B cell (primary cell): ENCODE measurements around the gene ACTN1. TPM values are rescaled to one million over a fixed set of nuclear protein-coding genes. Genes with fewer than 3 reads are reported as not detected.

ENCODE experiments used
- ATAC-seq: fragments of 200-7000 bp; cut with Tn5 transposase; one replicate; pipeline ENCODE4 v1.10.0; 2021; ENCODE audit warnings: low read depth, mild to moderate bottlenecking, moderate number of reproducible peaks, moderate library complexity
- CTCF ChIA-PET: fragments of 350-600 bp; sonication (Branson Sonifier 250); formaldehyde crosslinking; loops from one replicate; lab custom pipeline; 2021; ENCODE audit warnings: antibody characterized with exemption, inconsistent platforms; lab: Charles Lee
- POLR2A ChIA-PET: fragments of 350-600 bp; sonication (Branson Sonifier 250); formaldehyde crosslinking; loops from one replicate; lab custom pipeline; 2021; ENCODE audit warnings: antibody characterized with exemption; lab: Charles Lee
- DNase-seq: peaks from one replicate; pipeline ENCODE4 v3.0.0; 2013
- H2AFZ ChIP-seq: 2 replicates; pipeline ENCODE4 v1.6.1; 2012; ENCODE audit warnings: mild to moderate bottlenecking, low read depth, low read length; ENCODE audit not compliant: insufficient read depth, poor library complexity, severe bottlenecking
- H3K27ac ChIP-seq, 2 donors: 1 replicate in 1 of 2; 2 replicates in 1 of 2; pipeline ENCODE4 v1.5.1; 2012 to 2013; ENCODE audit warnings: low read length in 2 of 2, mild to moderate bottlenecking in 2 of 2, moderate library complexity in 1 of 2
- H3K27me3 ChIP-seq, 4 experiments: fragments of 200-600 bp in 1 of 4; sonication (generic) in 1 of 4; replicated peaks in 1 of 4; 1 replicate in 2 of 4; 2 replicates in 2 of 4; pipeline versions ENCODE4 v1.6.1 to v1.7.0; 2013 to 2016; ENCODE audit warnings: low read length in 3 of 4, mild to moderate bottlenecking in 2 of 4, mixed read lengths in 1 of 4, moderate library complexity in 1 of 4; ENCODE audit not compliant: insufficient read depth in 4 of 4, control insufficient read depth in 3 of 4; ENCODE audit errors: control extremely low read depth in 1 of 4
- H3K36me3 ChIP-seq, 2 experiments: replicated peaks in 1 of 2; 1 replicate in 1 of 2; 2 replicates in 1 of 2; pipeline versions ENCODE4 v1.6.1 to v1.7.1; 2013; ENCODE audit warnings: low read length in 1 of 2; ENCODE audit not compliant: insufficient read depth in 2 of 2, control insufficient read depth in 1 of 2; ENCODE audit errors: control extremely low read depth in 1 of 2, extremely low read depth in 1 of 2
- H3K4me1 ChIP-seq, 2 donors: fragments of 200-600 bp in 1 of 2; sonication (generic) in 1 of 2; 1 replicate in 1 of 2; 2 replicates in 1 of 2; pipeline versions ENCODE4 v1.5.1 to v1.6.1; 2013 to 2017; ENCODE audit warnings: low read length in 2 of 2; ENCODE audit not compliant: control insufficient read depth in 2 of 2, insufficient read depth in 2 of 2
- H3K4me2 ChIP-seq: replicated peaks from 2 replicates; pipeline ENCODE3; 2012; ENCODE audit warnings: mild to moderate bottlenecking, low read depth, low read length; ENCODE audit not compliant: poor library complexity, severe bottlenecking
- H3K4me3 ChIP-seq, 5 experiments: fragments of 200-600 bp in 1 of 5; sonication (generic) in 1 of 5; 1 replicate in 3 of 5; 2 replicates in 2 of 5; pipeline versions ENCODE4 v1.5.1 to v1.7.0; 2011 to 2016; ENCODE audit warnings: low read length in 4 of 5, mild to moderate bottlenecking in 4 of 5, low read depth in 2 of 5, control low read depth in 1 of 5, moderate library complexity in 1 of 5; ENCODE audit not compliant: insufficient read depth in 1 of 5; ENCODE audit errors: control extremely low read depth in 1 of 5, extremely low read depth in 1 of 5
- H3K79me2 ChIP-seq: fragments of 200-600 bp; sonication (generic); one replicate; pipeline ENCODE4 v1.6.0; 2016; ENCODE audit warnings: low read length; ENCODE audit not compliant: control insufficient read depth, insufficient read depth
- H3K9ac ChIP-seq: fragments of 200-600 bp; sonication (generic); 2 replicates; pipeline ENCODE4 v1.6.1; 2017; ENCODE audit warnings: mild to moderate bottlenecking, low read length, moderate library complexity
- H3K9me3 ChIP-seq, 3 donors: one replicate each; pipeline versions ENCODE4 v1.6.1 to v1.7.1; 2013; ENCODE audit warnings: low read length in 2 of 3; ENCODE audit not compliant: control insufficient read depth in 2 of 3, insufficient read depth in 1 of 3; ENCODE audit errors: control extremely low read depth in 1 of 3
- H4K20me1 ChIP-seq: 2 replicates; pipeline ENCODE4 v1.6.0; 2012; ENCODE audit warnings: mild to moderate bottlenecking, low read length; ENCODE audit not compliant: insufficient read depth, control insufficient read depth, poor library complexity, severe bottlenecking
- H3K27ac Mint-ChIP-seq: one replicate; pipeline ENCODE4 v1.8.0; 2021; ENCODE audit warnings: mixed read lengths
- H3K27me3 Mint-ChIP-seq: one replicate; pipeline ENCODE4 v1.8.0; 2021; ENCODE audit warnings: mixed read lengths
- H3K4me1 Mint-ChIP-seq: one replicate; pipeline ENCODE4 v1.8.0; 2021; ENCODE audit warnings: mixed read lengths
- H3K4me3 Mint-ChIP-seq: one replicate; pipeline ENCODE4 v1.8.0; 2021; ENCODE audit warnings: mixed read lengths
- H3K9me3 Mint-ChIP-seq: one replicate; pipeline ENCODE4 v1.8.0; 2022; ENCODE audit warnings: mixed read lengths; ENCODE audit not compliant: insufficient read depth
- EZH2 ChIP-seq: IDR thresholded peaks from 2 replicates; pipeline ENCODE4 v1.6.1; 2012; ENCODE audit warnings: borderline replicate concordance, low read depth, mild to moderate bottlenecking, moderate library complexity, low read length; ENCODE audit not compliant: insufficient read depth, poor library complexity, severe bottlenecking
- WGBS: methylation state at CpG from one replicate; pipeline ENCODE4 v1.1.5; 2013; ENCODE audit warnings: missing lambda C conversion rate; ENCODE audit not compliant: insufficient coverage; 5-methylcytosine and 5-hydroxymethylcytosine counted together
- intact Hi-C: fragments of 100-400 bp; cut with micrococcal nuclease; formaldehyde crosslinking; loops from one replicate; pipeline ENCODE4 v1.10.0; 2022
- polyA plus RNA-seq: library from polyadenylated mRNA; depleted of rRNA; stranded (reverse); fragments of >200 nt; gene quantifications from 2 replicates; pipeline ENCODE4 v1.2.3, GENCODE V29; 2012
- total RNA-seq, 2 donors: library from RNA; stranded (reverse); fragments of 120-200 nt in 1 of 2; gene quantifications; 1 replicate in 1 of 2; 2 replicates in 1 of 2; pipeline versions ENCODE4 v1.2.3 to v1.2.4, GENCODE V29; 2013 to 2022
- TF ChIP-seq, protein P1 (sequence below): fragments of 200-600 bp; IDR thresholded peaks from one replicate; pipeline ENCODE4 v1.8.0; 2022; ENCODE audit warnings: antibody characterized with exemption, mild to moderate bottlenecking

ACTN1 gene
- total and polyA plus RNA-seq, 2 donors (not counting 1 experiment from before 2014, with no cell fraction given) = 0.74 to 0.89 TPM

DNA sequence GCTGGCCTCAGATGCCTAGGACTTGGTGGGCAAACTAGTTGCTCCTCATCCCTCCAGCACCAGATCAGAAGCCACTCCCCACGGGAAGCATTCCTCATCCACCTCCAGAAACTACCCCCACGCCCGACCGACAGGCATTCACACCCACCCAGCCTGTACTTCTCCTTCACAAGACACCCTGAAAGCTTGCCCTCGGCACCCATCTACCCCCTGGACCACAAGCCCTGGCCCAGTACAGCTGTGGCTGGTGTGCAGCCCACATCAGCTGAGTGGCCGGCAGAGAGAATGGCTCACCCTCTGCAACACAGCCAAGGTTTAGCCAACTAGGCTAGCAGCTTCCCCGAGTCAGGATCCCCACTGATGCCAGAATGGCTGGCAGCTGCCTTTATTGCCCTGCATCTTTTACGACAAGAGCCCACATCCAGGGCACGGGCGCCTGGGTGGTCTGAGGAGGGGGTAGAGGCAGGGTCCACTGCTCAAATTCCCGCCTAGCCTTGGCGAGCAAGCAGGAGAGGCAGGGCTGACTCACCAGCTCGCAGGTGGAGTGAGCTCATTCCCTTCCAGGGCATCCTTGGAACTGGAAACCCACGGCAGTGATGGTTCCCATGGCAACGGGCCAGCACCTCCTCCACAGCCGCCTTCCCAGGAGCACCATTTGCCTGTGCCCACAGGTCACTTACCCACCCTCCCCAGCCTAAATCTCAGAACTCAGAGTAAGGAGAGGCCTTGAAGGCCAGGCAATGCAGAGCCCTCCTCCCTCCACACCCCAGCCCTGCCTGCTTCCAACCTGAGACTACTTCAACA is 17.1 kb downstream of the ACTN1 start:
- DNase-seq = no peak
- H3K9me3 ChIP-seq = no peaks in the 10 kb centered on the region
- H3K4me2 ChIP-seq = no peak overlapping the region
- Mint-ChIP-seq H3K4me3 (no peak overlapping the region), H3K27me3 (peaks cover 17% of the 10 kb centered on the region), H3K9me3 (no peaks in the 10 kb centered on the region), H3K4me1 (no peaks in the 10 kb centered on the region), H3K27ac (no peak overlapping the region)
- intact Hi-C loops = no loop called here
- ChIA-PET POLR2A (no interaction called here), CTCF (no interaction called here)
- no peak overlapping the region for H2AFZ ChIP-seq
- H4K20me1 ChIP-seq = no peaks in the 10 kb centered on the region
- 92% methylated on average over 12 of the region's 16 CpGs for WGBS
- no peaks in the 10 kb centered on the region for H3K79me2 ChIP-seq
- H3K36me3 ChIP-seq = no peaks in the 10 kb centered on the region
- H3K4me1 ChIP-seq = no peaks in the 10 kb centered on the region
- TF ChIP-seq, protein P1, sequence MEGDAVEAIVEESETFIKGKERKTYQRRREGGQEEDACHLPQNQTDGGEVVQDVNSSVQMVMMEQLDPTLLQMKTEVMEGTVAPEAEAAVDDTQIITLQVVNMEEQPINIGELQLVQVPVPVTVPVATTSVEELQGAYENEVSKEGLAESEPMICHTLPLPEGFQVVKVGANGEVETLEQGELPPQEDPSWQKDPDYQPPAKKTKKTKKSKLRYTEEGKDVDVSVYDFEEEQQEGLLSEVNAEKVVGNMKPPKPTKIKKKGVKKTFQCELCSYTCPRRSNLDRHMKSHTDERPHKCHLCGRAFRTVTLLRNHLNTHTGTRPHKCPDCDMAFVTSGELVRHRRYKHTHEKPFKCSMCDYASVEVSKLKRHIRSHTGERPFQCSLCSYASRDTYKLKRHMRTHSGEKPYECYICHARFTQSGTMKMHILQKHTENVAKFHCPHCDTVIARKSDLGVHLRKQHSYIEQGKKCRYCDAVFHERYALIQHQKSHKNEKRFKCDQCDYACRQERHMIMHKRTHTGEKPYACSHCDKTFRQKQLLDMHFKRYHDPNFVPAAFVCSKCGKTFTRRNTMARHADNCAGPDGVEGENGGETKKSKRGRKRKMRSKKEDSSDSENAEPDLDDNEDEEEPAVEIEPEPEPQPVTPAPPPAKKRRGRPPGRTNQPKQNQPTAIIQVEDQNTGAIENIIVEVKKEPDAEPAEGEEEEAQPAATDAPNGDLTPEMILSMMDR = no peak
- no peak for TF ChIP-seq EZH2
- peaks cover 0 to 3% (median 0%) of the 10 kb centered on the region in 4 experiments for H3K27me3 ChIP-seq
- no peak overlapping the region for H3K9ac ChIP-seq
- ATAC-seq = no peak
- H3K27ac ChIP-seq = no peak overlapping the region
- H3K4me3 ChIP-seq = no peak overlapping the region

DNA sequence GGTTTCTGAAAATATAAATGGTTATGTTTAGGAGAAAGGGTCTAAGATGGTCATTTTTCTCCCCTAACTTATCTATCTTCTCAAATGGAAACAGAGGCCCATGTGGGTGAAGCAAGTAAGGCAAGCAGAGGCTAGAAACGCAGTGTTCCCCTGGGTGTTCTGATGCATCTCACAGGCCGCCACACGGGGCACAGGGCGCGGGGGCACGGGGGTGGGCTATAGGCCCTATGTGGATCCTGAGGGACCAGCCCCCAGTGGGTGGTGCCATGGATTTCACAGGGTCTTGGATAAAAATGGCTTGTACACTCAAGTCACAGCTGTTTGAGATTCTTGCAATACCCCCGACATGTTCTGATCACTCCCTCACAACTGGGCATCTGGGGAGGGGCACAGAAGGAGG is 17.7 kb downstream of the ACTN1 start:
- no peaks in the 10 kb centered on the region for H3K79me2 ChIP-seq
- POLR2A ChIA-PET = no interaction called here

More for the DNA sequence above, 17.7 kb downstream of the ACTN1 start:
- Mint-ChIP-seq H3K4me3 (no peak overlapping the region), H3K9me3 (no peaks in the 10 kb centered on the region), H3K4me1 (no peaks in the 10 kb centered on the region), H3K27ac (no peak overlapping the region), H3K27me3 (peaks cover 21% of the 10 kb centered on the region)
- H3K4me1 ChIP-seq = no peaks in the 10 kb centered on the region
- H3K9ac ChIP-seq = no peak overlapping the region
- TF ChIP-seq, protein P1 = no peak
- TF ChIP-seq EZH2 = no peak
- H3K4me2 ChIP-seq = no peak overlapping the region
- no peaks in the 10 kb centered on the region for H3K9me3 ChIP-seq
- DNase-seq (no peak), ATAC-seq (no peak)
- WGBS = 87% methylated on average over 7 of the region's 7 CpGs
- CTCF ChIA-PET = no interaction called here
- no peaks in the 10 kb centered on the region for H3K36me3 ChIP-seq
- peaks cover 0 to 3% (median 0%) of the 10 kb centered on the region in 4 experiments for H3K27me3 ChIP-seq
- no peaks in the 10 kb centered on the region for H4K20me1 ChIP-seq
- no peak overlapping the region for H3K27ac ChIP-seq
- H2AFZ ChIP-seq = no peak overlapping the region
- H3K4me3 ChIP-seq = no peak overlapping the region
- intact Hi-C loops = no loop called here
